H1 (cell line): Measurements from ENCODE around the gene MYD88. TPM values are rescaled to one million over a fixed set of nuclear protein-coding genes. Genes with fewer than 3 reads are reported as not detected.

Experiments
- ATF3 ChIP-seq: IDR thresholded peaks from 2 replicates; pipeline ENCODE4 v1.6.1; 2011; ENCODE audit warnings: low read depth, mild to moderate bottlenecking, low read length; ENCODE audit not compliant: insufficient read depth
- CHD1 ChIP-seq: IDR thresholded peaks from 2 replicates; pipeline ENCODE4 v1.6.1; 2012; ENCODE audit warnings: low read depth, low read length, improper control_type of control experiment
- FOSL1 ChIP-seq: IDR thresholded peaks from 2 replicates; pipeline ENCODE4 v1.6.1; 2011; ENCODE audit warnings: mild to moderate bottlenecking, low read depth, low read length, moderate library complexity; ENCODE audit not compliant: insufficient read depth
- RNF2 ChIP-seq: fragments of 200-900, 300-1000 bp; sonication (generic); IDR thresholded peaks from 2 replicates; pipeline ENCODE4 v1.7.1; 2016; ENCODE audit warnings: borderline replicate concordance, low read depth, mild to moderate bottlenecking, antibody characterized with exemption, low read length; ENCODE audit not compliant: poor library complexity, severe bottlenecking; ENCODE audit errors: missing control alignments
- USF2 ChIP-seq: IDR thresholded peaks from 2 replicates; pipeline ENCODE4 v1.6.1; 2011; ENCODE audit warnings: low read length, improper control_type of control experiment
- YY1 ChIP-seq: IDR thresholded peaks from 2 replicates; pipeline ENCODE4 v1.6.1; 2011; ENCODE audit warnings: low read depth, mild to moderate bottlenecking, low read length
- polyA plus RNA-seq, 7 experiments: library from polyadenylated mRNA; depleted of rRNA in 3 of 7; stranded (reverse) in 5 of 7; unstranded in 2 of 7; fragments of >200 nt in 5 of 7; fragments of 200-250 nt in 2 of 7; gene quantifications; 1 replicate in 5 of 7; 2 replicates in 1 of 7; 4 replicates in 1 of 7; pipeline versions ENCODE4 v1.2.1 to v1.2.3, GENCODE V29; 2011 to 2013; ENCODE audit warnings: missing spikeins in 2 of 7, mixed read lengths in 2 of 7
- total RNA-seq: library from RNA; stranded (reverse); fragmentation: NEBNext Ultra II Directional; extraction: Animal tissue kit (Norgen Biotek cat#: 25700); gene quantifications from 2 replicates; pipeline ENCODE4 v1.2.1, GENCODE V29; 2021

MYD88 gene
- total and polyA plus RNA-seq, 2 of the 8 experiments (the other 6 are each of a cell fraction or from before 2014, with no cell fraction given) = 22.1 to 22.5 TPM

- no peak for TF ChIP-seq USF2
- TF ChIP-seq CHD1 = no peak
- TF ChIP-seq FOSL1 = no peak
- no peak for TF ChIP-seq ATF3
- TF ChIP-seq YY1 = no peak
- no peak for TF ChIP-seq RNF2
These were observed 40.1 kb upstream of the MYD88 start (continued) for GRCh38 chr3:38098376-38098723.
